ENCODE data around the gene RRAD.

The RRAD gene

GRCh38 chr16:66918355-66918754 lies 7.0 kb downstream of the RRAD start:
- 91% methylated on average over 5 of the region's 6 CpGs for WGBS (ENCODE audit: insufficient coverage)
- no peaks in the 10 kb centered on the region for H3K9me3 ChIP-seq (ENCODE audit: control extremely low read depth in 1 of 5, control insufficient read depth in 4 of 5, insufficient read depth in 2 of 5, low read depth in 1 of 5, low read length in 4 of 5)
- ChIA-PET POLR2A (no interaction called here), CTCF (interaction anchor here (0.9 to 20.4 kb wide), 5 partner anchors 9 to 268 kb away, joined by 3 to 473 read pairs (median 3); no protein-coding TSS in a partner anchor)
- H3K36me3 ChIP-seq (ENCODE audit: control insufficient read depth in 4 of 4, insufficient read depth in 4 of 4, low read length in 3 of 4), result no peaks in the 10 kb centered on the region
- no peak overlapping the region for H3K4me3 ChIP-seq (ENCODE audit: control insufficient read depth in 1 of 7, extremely low read depth in 1 of 7, insufficient read depth in 4 of 7, low read depth in 2 of 7, low read length in 6 of 7)
- no peak overlapping the region for H3K27ac ChIP-seq (ENCODE audit: insufficient read depth in 1 of 2, low read depth in 1 of 2, low read length in 2 of 2, poor library complexity in 1 of 2, severe bottlenecking in 2 of 2)
- peaks cover 0 to 25% (median 20%) of the 10 kb centered on the region in 5 experiments for H3K27me3 ChIP-seq (replicated peaks in 2 of 5; ENCODE audit: control insufficient read depth in 4 of 5, insufficient read depth in 5 of 5, low read length in 4 of 5)
- H3K4me1 ChIP-seq (ENCODE audit: control extremely low read depth in 1 of 4, control insufficient read depth in 4 of 4, insufficient read depth in 4 of 4, low read length in 3 of 4), result no peaks in the 10 kb centered on the region
- no peak for DNase-seq

- CTCF ChIA-PET, result interaction anchor here (0.9 to 20.4 kb wide), 4 partner anchors 13 to 267 kb away, joined by 3 to 473 read pairs (median 10); no protein-coding TSS in a partner anchor
- 93% methylated on average over 9 of the region's 9 CpGs for whole genome bisulfite sequencing (ENCODE audit: insufficient coverage)
- H3K4me1 ChIP-seq (ENCODE audit: control extremely low read depth in 1 of 4, control insufficient read depth in 4 of 4, insufficient read depth in 4 of 4, low read length in 3 of 4), result no peaks in the 10 kb centered on the region
- no peaks in the 10 kb centered on the region for H3K9me3 ChIP-seq (ENCODE audit: control extremely low read depth in 1 of 5, control insufficient read depth in 4 of 5, insufficient read depth in 2 of 5, low read depth in 1 of 5, low read length in 4 of 5)
- no peak overlapping the region for H3K27ac ChIP-seq (ENCODE audit: insufficient read depth in 1 of 2, low read depth in 1 of 2, low read length in 2 of 2, poor library complexity in 1 of 2, severe bottlenecking in 2 of 2)
- no peaks in the 10 kb centered on the region for H3K36me3 ChIP-seq (ENCODE audit: control insufficient read depth in 4 of 4, insufficient read depth in 4 of 4, low read length in 3 of 4)
- POLR2A ChIA-PET, result no interaction called here
- DNase-seq, result no peak
- H3K4me3 ChIP-seq (ENCODE audit: control insufficient read depth in 1 of 7, extremely low read depth in 1 of 7, insufficient read depth in 4 of 7, low read depth in 2 of 7, low read length in 6 of 7), result no peak overlapping the region
- peaks cover 0 to 23% (median 16%) of the 10 kb centered on the region in 5 experiments for H3K27me3 ChIP-seq (replicated peaks in 2 of 5; ENCODE audit: control insufficient read depth in 4 of 5, insufficient read depth in 5 of 5, low read length in 4 of 5)
Observed at GRCh38 chr16:66917741-66918140, 7.6 kb downstream of the RRAD start.

- Histone ChIP-seq H3K27ac (ENCODE audit: insufficient read depth in 1 of 2, low read depth in 1 of 2, low read length in 2 of 2, poor library complexity in 1 of 2, severe bottlenecking in 2 of 2) (no peak overlapping the region), H3K4me1 (ENCODE audit: control extremely low read depth in 1 of 4, control insufficient read depth in 4 of 4, insufficient read depth in 4 of 4, low read length in 3 of 4) (no peaks in the 10 kb centered on the region), H3K27me3 (replicated peaks in 2 of 5; ENCODE audit: control insufficient read depth in 4 of 5, insufficient read depth in 5 of 5, low read length in 4 of 5) (peaks cover 0 to 15% (median 12%) of the 10 kb centered on the region in 5 experiments), H3K36me3 (ENCODE audit: control insufficient read depth in 4 of 4, insufficient read depth in 4 of 4, low read length in 3 of 4) (no peaks in the 10 kb centered on the region), H3K9me3 (ENCODE audit: control extremely low read depth in 1 of 5, control insufficient read depth in 4 of 5, insufficient read depth in 2 of 5, low read depth in 1 of 5, low read length in 4 of 5) (no peaks in the 10 kb centered on the region), H3K4me3 (ENCODE audit: control insufficient read depth in 1 of 7, extremely low read depth in 1 of 7, insufficient read depth in 4 of 7, low read depth in 2 of 7, low read length in 6 of 7) (no peak overlapping the region)
- no peak for DNase-seq
- WGBS (ENCODE audit: insufficient coverage), result 96% methylated on average over 6 of the region's 6 CpGs
- ChIA-PET POLR2A (no interaction called here), CTCF (interaction anchor here (2.0 to 20.4 kb wide), 3 partner anchors 12 to 18 kb away, joined by 5 to 473 read pairs (median 17); no protein-coding TSS in a partner anchor)
Observed at GRCh38 chr16:66916518-66916917, 8.8 kb downstream of the RRAD start.

GRCh38 chr16:66915041-66915440 lies 10.3 kb downstream of the RRAD start:
- ChIA-PET POLR2A (no interaction called here), CTCF (interaction anchor here (0.6 to 20.4 kb wide), 4 partner anchors 13 to 197 kb away, joined by 3 to 473 read pairs (median 4); no protein-coding TSS in a partner anchor)
- H3K4me1 ChIP-seq (ENCODE audit: control extremely low read depth in 1 of 4, control insufficient read depth in 4 of 4, insufficient read depth in 4 of 4, low read length in 3 of 4), result no peaks in the 10 kb centered on the region
- H3K27ac ChIP-seq (ENCODE audit: insufficient read depth in 1 of 2, low read depth in 1 of 2, low read length in 2 of 2, poor library complexity in 1 of 2, severe bottlenecking in 2 of 2), result no peak overlapping the region
- H3K9me3 ChIP-seq (ENCODE audit: control extremely low read depth in 1 of 5, control insufficient read depth in 4 of 5, insufficient read depth in 2 of 5, low read depth in 1 of 5, low read length in 4 of 5), result no peaks in the 10 kb centered on the region
- no peaks in the 10 kb centered on the region for H3K36me3 ChIP-seq (ENCODE audit: control insufficient read depth in 4 of 4, insufficient read depth in 4 of 4, low read length in 3 of 4)
- WGBS (ENCODE audit: insufficient coverage), result no CpG with 5 or more reads among the region's 7 CpGs
- no peak overlapping the region for H3K4me3 ChIP-seq (ENCODE audit: control insufficient read depth in 1 of 7, extremely low read depth in 1 of 7, insufficient read depth in 4 of 7, low read depth in 2 of 7, low read length in 6 of 7)
- H3K27me3 ChIP-seq (replicated peaks in 2 of 5; ENCODE audit: control insufficient read depth in 4 of 5, insufficient read depth in 5 of 5, low read length in 4 of 5), result peaks cover 0 to 8% (median 3%) of the 10 kb centered on the region in 5 experiments
- no peak for DNase-seq

- peaks cover 0 to 6% (median 0%) of the 10 kb centered on the region in 5 experiments for H3K27me3 ChIP-seq (replicated peaks in 2 of 5; ENCODE audit: control insufficient read depth in 4 of 5, insufficient read depth in 5 of 5, low read length in 4 of 5)
- H3K36me3 ChIP-seq (ENCODE audit: control insufficient read depth in 4 of 4, insufficient read depth in 4 of 4, low read length in 3 of 4), result no peaks in the 10 kb centered on the region
- no peak for DNase-seq
- no peaks in the 10 kb centered on the region for H3K9me3 ChIP-seq (ENCODE audit: control extremely low read depth in 1 of 5, control insufficient read depth in 4 of 5, insufficient read depth in 2 of 5, low read depth in 1 of 5, low read length in 4 of 5)
- no peak overlapping the region for H3K27ac ChIP-seq (ENCODE audit: insufficient read depth in 1 of 2, low read depth in 1 of 2, low read length in 2 of 2, poor library complexity in 1 of 2, severe bottlenecking in 2 of 2)
- ChIA-PET POLR2A (no interaction called here), CTCF (interaction anchor here (0.6 to 20.4 kb wide), 4 partner anchors 14 to 198 kb away, joined by 3 to 473 read pairs (median 4); no protein-coding TSS in a partner anchor)
- H3K4me3 ChIP-seq (ENCODE audit: control insufficient read depth in 1 of 7, extremely low read depth in 1 of 7, insufficient read depth in 4 of 7, low read depth in 2 of 7, low read length in 6 of 7), result no peak overlapping the region
- H3K4me1 ChIP-seq (ENCODE audit: control extremely low read depth in 1 of 4, control insufficient read depth in 4 of 4, insufficient read depth in 4 of 4, low read length in 3 of 4), result no peaks in the 10 kb centered on the region
- WGBS (ENCODE audit: insufficient coverage), result 100% methylated on average over 3 of the region's 7 CpGs
Observed at GRCh38 chr16:66914541-66914940, 10.8 kb downstream of the RRAD start.

- no peak for DNase-seq
- no peaks in the 10 kb centered on the region for H3K36me3 ChIP-seq (ENCODE audit: control insufficient read depth in 4 of 4, insufficient read depth in 4 of 4, low read length in 3 of 4)
- no peak overlapping the region for H3K4me3 ChIP-seq (ENCODE audit: control insufficient read depth in 1 of 7, extremely low read depth in 1 of 7, insufficient read depth in 4 of 7, low read depth in 2 of 7, low read length in 6 of 7)
- no peaks in the 10 kb centered on the region for H3K4me1 ChIP-seq (ENCODE audit: control extremely low read depth in 1 of 4, control insufficient read depth in 4 of 4, insufficient read depth in 4 of 4, low read length in 3 of 4)
- H3K27me3 ChIP-seq (replicated peaks in 2 of 5; ENCODE audit: control insufficient read depth in 4 of 5, insufficient read depth in 5 of 5, low read length in 4 of 5), result peaks cover 0 to 3% (median 0%) of the 10 kb centered on the region in 5 experiments
- H3K27ac ChIP-seq (ENCODE audit: insufficient read depth in 1 of 2, low read depth in 1 of 2, low read length in 2 of 2, poor library complexity in 1 of 2, severe bottlenecking in 2 of 2), result no peak overlapping the region
- H3K9me3 ChIP-seq (ENCODE audit: control extremely low read depth in 1 of 5, control insufficient read depth in 4 of 5, insufficient read depth in 2 of 5, low read depth in 1 of 5, low read length in 4 of 5), result no peaks in the 10 kb centered on the region
- POLR2A ChIA-PET, result no interaction called here
- CTCF ChIA-PET, result interaction anchor here (20.4 to 30.6 kb wide), 2 partner anchors 5 to 15 kb away, joined by 473 read pairs; partner anchors contain the start of genes CDH16 and RRAD
- WGBS (ENCODE audit: insufficient coverage), result 89% methylated on average over 2 of the region's 4 CpGs
Observed at GRCh38 chr16:66913711-66914110, 11.6 kb downstream of the RRAD start.

GRCh38 chr16:66913081-66913480 lies 12.3 kb downstream of the RRAD start:
- no peak overlapping the region for H3K27ac ChIP-seq (ENCODE audit: insufficient read depth in 1 of 2, low read depth in 1 of 2, low read length in 2 of 2, poor library complexity in 1 of 2, severe bottlenecking in 2 of 2)
- ChIA-PET POLR2A (no interaction called here), CTCF (interaction anchor here (20.4 to 30.6 kb wide), 2 partner anchors 6 to 14 kb away, joined by 473 read pairs; partner anchors contain the start of genes CDH16 and RRAD)
- H3K9me3 ChIP-seq (ENCODE audit: control extremely low read depth in 1 of 5, control insufficient read depth in 4 of 5, insufficient read depth in 2 of 5, low read depth in 1 of 5, low read length in 4 of 5), result no peaks in the 10 kb centered on the region
- peaks cover 0 to 4% (median 0%) of the 10 kb centered on the region in 5 experiments for H3K27me3 ChIP-seq (replicated peaks in 2 of 5; ENCODE audit: control insufficient read depth in 4 of 5, insufficient read depth in 5 of 5, low read length in 4 of 5)
- no peaks in the 10 kb centered on the region for H3K36me3 ChIP-seq (ENCODE audit: control insufficient read depth in 4 of 4, insufficient read depth in 4 of 4, low read length in 3 of 4)
- WGBS (ENCODE audit: insufficient coverage), result 57% methylated on average over 9 of the region's 10 CpGs
- H3K4me1 ChIP-seq (ENCODE audit: control extremely low read depth in 1 of 4, control insufficient read depth in 4 of 4, insufficient read depth in 4 of 4, low read length in 3 of 4), result no peaks in the 10 kb centered on the region
- no peak overlapping the region for H3K4me3 ChIP-seq (ENCODE audit: control insufficient read depth in 1 of 7, extremely low read depth in 1 of 7, insufficient read depth in 4 of 7, low read depth in 2 of 7, low read length in 6 of 7)
- DNase-seq, result no peak
